DMS153 (cell line): ENCODE measurements around the gene MCRS1.

Experiments
- DNase-seq: peaks from one replicate; lab custom pipeline; 2025; lab: John Stamatoyannopoulos, UW

The MCRS1 gene

GRCh38 chr12:49582201-49582600 lies 14.3 kb upstream of the MCRS1 start:
- no peak for DNase-seq

DNA sequence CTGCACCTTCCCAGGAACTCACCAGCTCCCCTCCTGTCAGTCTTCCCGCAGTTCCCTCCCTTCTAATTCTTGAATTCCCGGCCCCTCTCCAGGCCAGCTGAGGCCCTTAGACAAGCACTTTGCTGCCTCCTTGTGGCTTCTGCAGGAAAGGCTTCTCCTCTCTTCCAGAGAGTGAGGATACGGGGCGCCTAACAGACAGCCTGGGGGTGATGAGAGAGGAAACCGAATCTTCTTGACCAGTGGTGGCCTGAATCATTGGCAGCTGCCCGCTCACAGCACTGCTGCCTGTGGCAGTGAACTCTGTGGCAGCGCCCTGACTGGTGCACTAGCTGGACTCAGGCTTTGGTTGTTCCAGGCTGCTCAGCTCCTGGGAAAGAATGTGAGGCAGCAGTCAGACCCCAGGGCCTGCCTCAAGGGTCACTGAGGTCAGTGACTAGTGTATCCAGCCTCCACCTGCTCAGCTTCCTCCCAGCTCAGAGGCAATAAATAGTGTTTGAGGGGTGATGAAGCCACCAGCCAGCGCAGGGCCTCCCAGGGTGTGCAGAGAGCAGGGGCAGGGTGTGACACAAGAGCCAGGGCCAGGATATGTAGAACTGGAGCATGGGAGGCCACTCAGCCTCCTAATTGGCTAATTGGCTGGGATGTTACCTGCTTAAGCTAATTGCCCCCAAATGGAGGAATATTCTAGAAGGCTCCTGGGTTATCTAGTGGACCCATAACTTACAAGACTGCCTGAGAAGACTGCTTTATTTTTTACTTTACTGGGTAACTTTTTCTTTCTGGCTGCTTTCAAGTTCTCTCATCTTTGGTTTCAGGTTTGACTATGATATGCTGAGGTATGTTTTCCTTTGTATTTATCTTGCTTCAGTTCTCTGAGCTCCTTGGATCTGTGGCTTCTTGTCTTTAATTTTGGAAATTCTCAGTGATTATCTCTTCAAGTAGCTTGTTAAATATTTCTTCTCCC lies 12.9 kb upstream of the MCRS1 start:
- peak; percentile 44 for DNase-seq

DNA sequence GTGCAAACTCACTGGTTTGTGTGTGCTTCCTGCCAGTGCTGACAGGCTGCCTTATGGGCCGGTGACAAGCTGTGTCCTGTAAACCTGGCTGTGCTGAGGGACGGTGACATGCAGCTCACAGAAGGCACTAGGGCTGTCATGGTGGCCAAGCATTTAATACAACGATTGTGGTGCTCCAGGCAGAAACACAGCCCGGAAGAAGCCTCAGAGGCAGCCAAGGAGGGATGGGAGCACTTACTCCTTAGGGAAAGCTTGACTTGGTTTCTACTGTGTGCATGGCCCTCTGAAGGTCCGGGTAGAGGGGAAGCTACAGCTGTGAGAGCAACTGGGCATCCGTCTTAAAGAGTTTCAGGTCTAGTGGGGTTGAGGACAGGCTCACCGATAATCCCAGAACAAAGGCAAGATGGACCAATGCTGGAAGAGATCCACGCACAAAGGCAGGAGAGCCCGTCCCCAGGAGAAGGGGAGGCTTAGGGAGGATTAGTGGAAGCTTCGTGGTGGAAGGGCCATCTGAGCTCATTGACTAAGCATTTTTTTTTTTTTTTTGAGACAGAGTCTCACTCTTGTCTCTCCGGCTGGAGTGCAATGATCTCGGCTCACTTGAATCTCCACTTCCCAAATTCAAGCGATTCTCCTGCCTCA lies 10.7 kb upstream of the MCRS1 start:
- no peak for DNase-seq

DNA sequence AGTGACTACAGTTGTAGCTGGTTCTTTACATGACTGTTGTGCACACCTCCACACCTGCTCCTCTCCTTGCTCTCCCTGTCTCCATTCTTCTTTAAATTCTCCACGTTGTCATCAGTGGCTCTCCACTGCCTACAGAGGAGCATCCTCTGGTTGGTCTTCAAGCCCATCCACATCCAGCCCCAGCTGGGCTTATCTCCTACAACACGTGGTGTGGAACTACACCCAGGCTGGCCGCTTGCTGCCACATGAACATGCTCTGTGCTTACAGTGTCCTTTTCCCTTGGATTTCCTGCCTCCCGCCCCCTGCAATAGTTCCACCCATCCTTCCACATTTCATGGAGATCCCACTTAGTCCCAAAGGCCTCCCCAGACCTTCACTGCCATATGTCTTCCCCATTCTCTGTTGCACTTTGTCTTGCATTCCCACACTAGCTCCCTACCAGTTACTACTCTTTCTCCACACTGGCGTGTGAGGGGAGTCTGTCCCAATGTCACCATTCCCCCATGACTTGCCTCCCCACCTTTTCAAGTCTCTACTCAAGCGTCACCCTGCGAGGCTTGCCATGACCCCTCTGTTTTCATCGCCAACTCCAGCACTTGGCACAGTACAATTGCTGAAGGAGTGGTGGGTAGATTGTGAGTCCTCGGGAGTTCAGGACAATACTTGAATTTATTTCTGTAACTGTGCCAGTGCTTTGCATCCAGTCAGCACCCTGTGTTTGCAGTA lies 9.8 kb upstream of the MCRS1 start:
- DNase-seq, result no peak

GRCh38 chr12:49568442-49569162 lies 660 bp upstream of the MCRS1 start:
- DNase-seq, result no peak

DNA sequence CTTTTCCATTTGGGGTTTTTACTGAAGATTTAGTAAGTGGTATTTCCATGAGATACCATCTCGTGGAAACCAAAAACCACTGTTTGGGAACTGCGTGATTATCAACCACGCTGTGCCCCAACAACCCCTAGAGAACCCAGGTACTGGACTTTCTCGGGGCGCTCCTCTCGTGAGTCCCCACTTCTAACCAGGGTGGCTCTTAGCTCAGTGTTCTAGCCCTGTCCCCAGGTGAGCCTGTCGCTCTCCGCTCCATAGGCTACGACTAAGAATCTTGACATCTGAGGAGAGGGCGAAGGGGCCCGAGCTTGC lies 686 bp downstream of the MCRS1 start:
- DNase-seq, result no peak

- no peak for DNase-seq
Observed at GRCh38 chr12:49566361-49566760, 1.6 kb downstream of the MCRS1 start.

- no peak for DNase-seq
Observed at GRCh38 chr12:49565406-49566265, 2.3 kb downstream of the MCRS1 start.

DNA sequence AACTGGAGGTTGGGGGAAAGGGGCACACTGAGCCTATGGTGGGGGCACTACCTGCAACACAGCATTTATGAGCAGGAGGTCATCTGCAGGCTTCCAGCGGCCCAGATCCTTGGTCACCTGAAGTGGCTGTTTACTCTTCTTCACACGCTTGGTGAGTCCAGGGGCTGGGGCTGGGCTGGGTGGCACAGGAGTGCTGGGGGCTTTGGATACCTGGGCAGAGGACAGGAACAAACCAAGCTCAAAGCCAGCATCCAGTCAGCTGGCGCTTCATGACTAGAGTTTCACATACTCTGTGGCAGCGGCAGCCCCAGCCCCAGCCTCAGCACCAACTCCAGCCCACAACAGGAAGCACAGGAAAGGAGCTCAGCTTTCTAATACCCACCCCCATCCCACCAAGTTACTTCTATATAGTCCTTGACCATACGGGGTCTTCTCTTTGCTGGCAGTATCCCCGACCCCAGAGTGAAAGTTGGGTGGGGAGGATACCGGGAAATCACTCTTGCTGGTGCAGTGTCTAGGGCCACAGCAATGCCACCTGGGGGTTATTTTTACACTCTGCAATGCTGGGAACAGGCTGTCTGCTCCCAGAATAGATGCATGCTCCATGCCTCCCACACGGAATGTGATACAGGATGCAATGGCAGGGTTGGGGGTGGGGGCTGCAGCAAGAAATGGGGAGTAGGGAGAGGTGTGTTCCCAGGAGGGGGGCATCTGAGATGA lies 3.1 kb downstream of the MCRS1 start:
- no peak for DNase-seq

GRCh38 chr12:49563951-49564685 lies 3.8 kb downstream of the MCRS1 start:
- DNase-seq, result no peak

- no peak for DNase-seq
Observed at GRCh38 chr12:49562831-49563230, 5.1 kb downstream of the MCRS1 start.

- no peak for DNase-seq
Observed at GRCh38 chr12:49562233-49562632, 5.7 kb downstream of the MCRS1 start.

GRCh38 chr12:49560695-49561094 lies 7.2 kb downstream of the MCRS1 start:
- no peak for DNase-seq

- DNase-seq, result no peak
Observed at GRCh38 chr12:49559011-49559675, 8.8 kb downstream of the MCRS1 start.

DNA sequence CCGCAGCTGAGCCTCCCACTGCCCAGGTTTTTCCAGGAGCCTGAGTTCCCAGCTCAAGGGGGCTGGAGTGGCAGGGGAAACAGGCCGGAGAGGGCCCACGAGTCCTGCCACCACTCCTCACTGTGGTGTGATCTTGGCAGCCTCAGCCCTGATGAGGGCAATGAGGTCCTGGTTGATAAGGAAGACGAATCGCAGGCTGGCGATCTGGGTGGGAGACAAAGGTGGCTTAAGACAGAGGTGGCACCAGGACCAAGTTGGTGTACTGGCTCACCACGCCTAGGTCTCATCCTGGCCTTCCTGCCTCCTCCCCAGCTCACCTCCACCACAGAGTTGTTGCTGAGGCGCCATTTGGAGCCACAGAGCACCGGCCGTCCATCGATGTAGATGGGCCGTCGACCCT lies 9.4 kb downstream of the MCRS1 start:
- no peak for DNase-seq

DNA sequence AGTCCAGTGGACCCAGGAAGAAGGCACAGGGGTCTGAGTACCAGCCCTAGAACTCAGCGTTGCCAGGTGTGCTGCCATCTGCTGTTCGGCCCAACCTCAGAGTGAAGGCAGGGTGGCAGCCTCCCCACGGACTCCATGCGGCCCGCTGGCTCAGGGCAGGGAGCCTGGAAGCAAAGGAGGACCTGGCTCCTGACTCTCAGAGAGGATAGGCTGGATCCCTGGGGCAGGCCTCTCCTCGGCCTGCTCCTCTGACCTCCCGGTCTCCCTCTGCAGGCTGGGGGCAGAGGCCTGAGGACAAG lies 10.1 kb downstream of the MCRS1 start:
- DNase-seq, result no peak

DNA sequence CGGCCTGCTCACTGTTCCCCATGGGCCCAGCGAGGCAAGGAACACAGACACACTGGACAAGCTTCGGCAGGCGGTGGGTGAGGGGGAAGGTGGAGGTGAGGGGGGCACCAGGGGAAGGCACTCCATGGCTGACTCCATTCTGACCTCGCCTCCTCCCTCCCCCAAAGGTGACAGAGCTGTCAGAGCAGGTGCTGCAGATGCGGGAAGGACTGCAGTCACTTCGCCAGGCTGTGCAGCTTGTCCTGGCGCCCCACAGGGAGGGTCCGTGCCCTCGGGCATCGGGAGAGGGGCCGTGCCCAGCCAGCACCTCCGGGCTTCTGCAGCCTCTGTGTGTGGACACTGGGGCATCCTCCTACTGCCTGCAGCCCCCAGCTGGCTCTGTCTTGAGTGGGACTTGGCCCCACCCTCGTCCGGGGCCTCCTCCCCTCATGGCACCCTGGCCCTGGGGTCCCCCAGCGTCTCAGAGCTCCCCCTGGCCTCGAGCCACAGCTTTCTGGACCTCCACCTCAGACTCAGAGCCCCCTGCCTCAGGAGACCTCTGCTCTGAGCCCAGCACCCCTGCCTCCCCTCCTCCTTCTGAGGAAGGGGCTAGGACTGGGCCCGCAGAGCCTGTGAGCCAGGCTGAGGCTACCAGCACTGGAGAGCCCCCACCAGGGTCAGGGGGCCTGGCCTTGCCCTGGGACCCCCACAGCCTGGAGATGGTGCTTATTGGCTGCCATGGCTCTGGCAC lies 10.6 kb downstream of the MCRS1 start:
- DNase-seq, result no peak

GRCh38 chr12:49556391-49557186 lies 11.4 kb downstream of the MCRS1 start:
- DNase-seq, result no peak
